ENCODE measurements around the gene PRDM2. TPM values are rescaled to one million over a fixed set of nuclear protein-coding genes. Genes with fewer than 3 reads are reported as not detected.

Gene PRDM2
- polyA plus RNA-seq, 4 donors = 35.7 to 41.4 (median 40.1) TPM

- DNase-seq (ENCODE audit: low read depth in 4 of 4, low spot score in 3 of 4) = peak in 1 of 4 donors; percentile 27
Measured at GRCh38 chr1:13807209-13807608, 107.2 kb downstream of the PRDM2 start.

GRCh38 chr1:13808729-13809131, 108.7 kb downstream of the PRDM2 start:
- DNase-seq (ENCODE audit: low read depth in 4 of 4, low spot score in 3 of 4) = no peak

- DNase-seq (ENCODE audit: low read depth in 4 of 4, low spot score in 3 of 4) = no peak
Measured at GRCh38 chr1:13809461-13810159, 109.6 kb downstream of the PRDM2 start.

GRCh38 chr1:13812456-13813397, 112.7 kb downstream of the PRDM2 start:
- no peak for DNase-seq (ENCODE audit: low read depth in 4 of 4, low spot score in 3 of 4)

GRCh38 chr1:13813398-13814012, 113.5 kb downstream of the PRDM2 start:
- DNase-seq (ENCODE audit: low read depth in 4 of 4, low spot score in 3 of 4) = no peak

- DNase-seq (ENCODE audit: low read depth in 4 of 4, low spot score in 3 of 4) = no peak
Measured at GRCh38 chr1:13814131-13814530, 114.1 kb downstream of the PRDM2 start.

GRCh38 chr1:13816016-13816760, 116.2 kb downstream of the PRDM2 start:
- no peak for DNase-seq (ENCODE audit: low read depth in 4 of 4, low spot score in 3 of 4)

- DNase-seq (ENCODE audit: low read depth in 4 of 4, low spot score in 3 of 4) = no peak
Measured at GRCh38 chr1:13817906-13818305, 117.9 kb downstream of the PRDM2 start.

GRCh38 chr1:13818926-13819325, 118.9 kb downstream of the PRDM2 start:
- DNase-seq (ENCODE audit: low read depth in 4 of 4, low spot score in 3 of 4) = no peak

GRCh38 chr1:13819642-13820041, 119.7 kb downstream of the PRDM2 start:
- DNase-seq (ENCODE audit: low read depth in 4 of 4, low spot score in 3 of 4) = no peak

- DNase-seq (ENCODE audit: low read depth in 4 of 4, low spot score in 3 of 4) = no peak
Measured at GRCh38 chr1:13820055-13820454, 120.1 kb downstream of the PRDM2 start.

- DNase-seq (ENCODE audit: low read depth in 4 of 4, low spot score in 3 of 4) = no peak
Measured at GRCh38 chr1:13820456-13820855, 120.5 kb downstream of the PRDM2 start.

GRCh38 chr1:13823126-13823880, 123.3 kb downstream of the PRDM2 start:
- DNase-seq (ENCODE audit: low read depth in 4 of 4, low spot score in 3 of 4) = no peak

- no peak for DNase-seq (ENCODE audit: low read depth in 4 of 4, low spot score in 3 of 4)
Measured at GRCh38 chr1:13823936-13824335, 123.9 kb downstream of the PRDM2 start.

- no peak for DNase-seq (ENCODE audit: low read depth in 4 of 4, low spot score in 3 of 4)
Measured at GRCh38 chr1:13824626-13825025, 124.6 kb downstream of the PRDM2 start.

- no peak for DNase-seq (ENCODE audit: low read depth in 4 of 4, low spot score in 3 of 4)
Measured at GRCh38 chr1:13825033-13825432, 125.0 kb downstream of the PRDM2 start.

- DNase-seq (ENCODE audit: low read depth in 4 of 4, low spot score in 3 of 4) = no peak
Measured at GRCh38 chr1:13826009-13826408, 126.0 kb downstream of the PRDM2 start.

GRCh38 chr1:13826591-13826990, 126.6 kb downstream of the PRDM2 start:
- DNase-seq (ENCODE audit: low read depth in 4 of 4, low spot score in 3 of 4) = no peak

GRCh38 chr1:13828454-13829151, 128.6 kb downstream of the PRDM2 start:
- DNase-seq (ENCODE audit: low read depth in 4 of 4, low spot score in 3 of 4) = peak in 1 of 4 donors; percentile 17

Measured in left renal pelvis (tissue), 4 donors.